Stimulated activated CD8-positive, alpha-beta memory T cell treated with anti-CD3 and anti-CD28 coated beads, Interleukin-2, amount 100 ng/mL, for 1 hour (primary cell): ENCODE results near the gene HOXC10.

Experiments used
- DNase-seq, 2 donors: peaks; one replicate each; pipeline ENCODE4 v3.0.0-alpha.2; 2020; ENCODE audit warnings: low read depth in 2 of 2

Gene HOXC10

GRCh38 chr12:53950789-53951576 lies 34.0 kb upstream of the HOXC10 start:
- no peak for DNase-seq

GRCh38 chr12:53951577-53952334 lies 33.2 kb upstream of the HOXC10 start:
- DNase-seq: no peak

- no peak for DNase-seq
Observed at GRCh38 chr12:53952335-53952694, 32.6 kb upstream of the HOXC10 start.

- DNase-seq: no peak
Observed at GRCh38 chr12:53952871-53953734, 31.8 kb upstream of the HOXC10 start.

- DNase-seq: no peak
Observed at GRCh38 chr12:53953831-53954693, 30.9 kb upstream of the HOXC10 start.

GRCh38 chr12:53954694-53955035 lies 30.3 kb upstream of the HOXC10 start, which contains the start of gene HOXC12:
HOXC12 (plus strand) TSS chr12:53954903; CDS start chr12:53954930, 27 bp downstream.
- no peak for DNase-seq

- DNase-seq: no peak
Observed at GRCh38 chr12:53955036-53955775, 29.7 kb upstream of the HOXC10 start.

- no peak for DNase-seq
Observed at GRCh38 chr12:53955776-53956250, 29.1 kb upstream of the HOXC10 start.

GRCh38 chr12:53956251-53956887 lies 28.6 kb upstream of the HOXC10 start:
- no peak for DNase-seq

GRCh38 chr12:53956914-53957536 lies 27.9 kb upstream of the HOXC10 start:
- DNase-seq: no peak

- DNase-seq: no peak
Observed at GRCh38 chr12:53958128-53958527, 26.8 kb upstream of the HOXC10 start.

GRCh38 chr12:53959314-53959713 lies 25.6 kb upstream of the HOXC10 start:
- no peak for DNase-seq

- no peak for DNase-seq
Observed at GRCh38 chr12:53960187-53961024, 24.5 kb upstream of the HOXC10 start.

GRCh38 chr12:53961025-53961761 lies 23.8 kb upstream of the HOXC10 start:
- DNase-seq: no peak

GRCh38 chr12:53963005-53963404 lies 21.9 kb upstream of the HOXC10 start:
- DNase-seq: no peak

- DNase-seq: no peak
Observed at GRCh38 chr12:53963434-53964314, 21.3 kb upstream of the HOXC10 start.

- DNase-seq: no peak
Observed at GRCh38 chr12:53964315-53964713, 20.6 kb upstream of the HOXC10 start.
